GM21717 (cell line): ENCODE results near the gene MAD1L1.
"Not testable (repeated sequence)": the region's sequence is repeated elsewhere in the genome, so short reads cannot be mapped to it uniquely, and the experiment has no call there.

Experiments
- ATAC-seq: cut with Tn5 transposase; IDR thresholded peaks from one replicate; pipeline ENCODE4 v1.9.1; 2021; ENCODE audit warnings: mild to moderate bottlenecking, moderate library complexity; ENCODE audit not compliant: unreplicated experiment

MAD1L1 gene

GRCh38 chr7:1874590-1875391, 358.0 kb downstream of the MAD1L1 start:
- ATAC-seq, result not testable (repeated sequence)

GRCh38 chr7:1873857-1874589, 358.7 kb downstream of the MAD1L1 start:
- no peak for ATAC-seq

GRCh38 chr7:1873421-1873820, 359.3 kb downstream of the MAD1L1 start:
- ATAC-seq, result no peak

GRCh38 chr7:1873070-1873405, 359.7 kb downstream of the MAD1L1 start:
- ATAC-seq, result no peak

- no peak for ATAC-seq
Observed at GRCh38 chr7:1872191-1873069, 360.3 kb downstream of the MAD1L1 start.

GRCh38 chr7:1869452-1870130, 363.2 kb downstream of the MAD1L1 start:
- no peak for ATAC-seq

GRCh38 chr7:1868516-1869165, 364.1 kb downstream of the MAD1L1 start:
- no peak for ATAC-seq

GRCh38 chr7:1867370-1868260, 365.1 kb downstream of the MAD1L1 start:
- ATAC-seq, result no peak

GRCh38 chr7:1866601-1867000, 366.1 kb downstream of the MAD1L1 start:
- no peak for ATAC-seq

GRCh38 chr7:1865571-1866255, 367.0 kb downstream of the MAD1L1 start:
- ATAC-seq, result no peak

GRCh38 chr7:1865000-1865555, 367.7 kb downstream of the MAD1L1 start:
- ATAC-seq, result no peak

- ATAC-seq, result no peak
Observed at GRCh38 chr7:1864161-1864940, 368.4 kb downstream of the MAD1L1 start.

GRCh38 chr7:1863091-1863900, 369.4 kb downstream of the MAD1L1 start:
- ATAC-seq, result no peak

GRCh38 chr7:1862560-1862959, 370.2 kb downstream of the MAD1L1 start:
- no peak for ATAC-seq

GRCh38 chr7:1861799-1862458, 370.8 kb downstream of the MAD1L1 start:
- ATAC-seq, result no peak
